OCI-M1 (cell line): ENCODE measurements around the gene PCDHGC4.

Experiments
- DNase-seq: peaks from one replicate; lab custom pipeline; 2025; lab: John Stamatoyannopoulos, UW

PCDHGC4 gene

DNA sequence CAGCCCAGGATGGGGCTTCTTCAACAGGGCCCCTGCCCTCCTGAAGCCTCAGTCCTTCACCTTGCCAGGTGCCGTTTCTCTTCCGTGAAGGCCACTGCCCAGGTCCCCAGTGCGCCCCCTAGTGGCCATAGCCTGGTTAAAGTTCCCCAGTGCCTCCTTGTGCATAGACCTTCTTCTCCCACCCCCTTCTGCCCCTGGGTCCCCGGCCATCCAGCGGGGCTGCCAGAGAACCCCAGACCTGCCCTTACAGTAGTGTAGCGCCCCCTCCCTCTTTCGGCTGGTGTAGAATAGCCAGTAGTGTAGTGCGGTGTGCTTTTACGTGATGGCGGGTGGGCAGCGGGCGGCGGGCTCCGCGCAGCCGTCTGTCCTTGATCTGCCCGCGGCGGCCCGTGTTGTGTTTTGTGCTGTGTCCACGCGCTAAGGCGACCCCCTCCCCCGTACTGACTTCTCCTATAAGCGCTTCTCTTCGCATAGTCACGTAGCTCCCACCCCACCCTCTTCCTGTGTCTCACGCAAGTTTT, 27.6 kb downstream of the PCDHGC4 start:
- peak; percentile 83 for DNase-seq

DNA sequence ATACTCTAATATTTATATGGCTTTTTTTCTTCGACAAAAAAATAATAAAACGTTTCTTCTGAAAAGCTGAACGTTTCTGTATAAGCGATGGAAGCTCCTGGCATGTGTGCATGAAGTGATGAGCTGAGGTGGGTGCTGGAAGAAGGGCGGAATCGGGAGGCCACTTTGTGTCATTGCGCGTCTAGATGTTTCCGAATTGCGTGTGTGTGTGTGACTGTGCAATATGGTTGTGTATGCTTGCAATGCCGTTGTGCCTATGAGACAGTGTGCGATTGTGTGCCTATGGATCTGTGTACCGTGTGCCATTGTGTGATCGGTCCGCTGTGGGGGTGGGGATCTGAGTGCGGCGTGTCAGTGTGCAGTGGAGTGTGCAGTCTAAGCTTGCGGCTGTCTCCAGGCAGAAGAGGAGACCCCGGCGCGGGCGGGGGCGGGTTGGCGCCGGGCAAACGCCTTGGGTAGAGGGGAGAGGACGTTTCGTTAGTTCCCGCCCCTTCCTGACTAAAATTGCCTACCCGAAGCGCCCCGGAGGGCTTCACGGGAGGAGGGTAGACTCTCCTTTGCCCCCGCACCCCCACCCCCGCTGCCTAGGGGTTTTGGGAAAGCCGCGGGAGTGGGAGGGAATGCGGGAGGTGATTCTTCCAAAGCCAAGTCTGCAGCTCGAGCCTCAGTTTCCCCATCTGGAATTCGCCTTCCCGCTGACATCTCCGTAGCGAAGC, 28.2 kb downstream of the PCDHGC4 start:
- DNase-seq, result no peak

DNA sequence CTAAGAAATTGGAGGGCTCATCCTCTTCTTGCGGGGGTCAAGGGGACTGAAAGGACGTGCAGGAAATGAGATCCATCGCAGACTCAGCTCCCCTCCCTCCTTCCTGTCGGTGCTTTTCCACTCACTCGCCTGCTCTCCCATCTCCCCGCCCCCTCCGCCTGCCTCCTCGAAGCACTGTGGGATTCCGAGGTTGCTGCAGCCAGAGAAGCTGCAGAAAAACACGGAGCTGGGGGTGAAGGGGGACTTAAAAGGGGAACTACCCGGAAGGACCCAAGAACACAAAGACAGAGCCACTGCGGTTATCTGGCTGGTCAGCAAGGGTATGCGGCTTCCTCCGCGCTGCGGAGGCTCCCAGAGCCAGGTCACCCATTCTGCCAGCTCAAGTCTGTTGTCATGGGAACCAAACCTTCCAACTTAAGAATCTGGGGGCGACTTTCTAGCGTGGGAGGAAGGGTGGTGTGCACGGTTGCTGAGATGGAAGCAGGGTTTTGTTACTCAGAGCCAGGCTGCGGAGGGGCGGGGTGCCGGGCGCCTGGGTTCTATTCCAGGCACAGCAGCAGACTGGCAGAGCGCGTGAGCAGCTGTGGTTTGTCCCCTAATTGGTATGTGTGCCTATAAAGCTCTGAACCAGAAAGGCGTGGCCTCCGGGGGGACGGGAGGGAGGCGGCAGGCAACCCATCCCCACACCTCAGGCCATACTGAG, 28.9 kb downstream of the PCDHGC4 start:
- no peak for DNase-seq

DNA sequence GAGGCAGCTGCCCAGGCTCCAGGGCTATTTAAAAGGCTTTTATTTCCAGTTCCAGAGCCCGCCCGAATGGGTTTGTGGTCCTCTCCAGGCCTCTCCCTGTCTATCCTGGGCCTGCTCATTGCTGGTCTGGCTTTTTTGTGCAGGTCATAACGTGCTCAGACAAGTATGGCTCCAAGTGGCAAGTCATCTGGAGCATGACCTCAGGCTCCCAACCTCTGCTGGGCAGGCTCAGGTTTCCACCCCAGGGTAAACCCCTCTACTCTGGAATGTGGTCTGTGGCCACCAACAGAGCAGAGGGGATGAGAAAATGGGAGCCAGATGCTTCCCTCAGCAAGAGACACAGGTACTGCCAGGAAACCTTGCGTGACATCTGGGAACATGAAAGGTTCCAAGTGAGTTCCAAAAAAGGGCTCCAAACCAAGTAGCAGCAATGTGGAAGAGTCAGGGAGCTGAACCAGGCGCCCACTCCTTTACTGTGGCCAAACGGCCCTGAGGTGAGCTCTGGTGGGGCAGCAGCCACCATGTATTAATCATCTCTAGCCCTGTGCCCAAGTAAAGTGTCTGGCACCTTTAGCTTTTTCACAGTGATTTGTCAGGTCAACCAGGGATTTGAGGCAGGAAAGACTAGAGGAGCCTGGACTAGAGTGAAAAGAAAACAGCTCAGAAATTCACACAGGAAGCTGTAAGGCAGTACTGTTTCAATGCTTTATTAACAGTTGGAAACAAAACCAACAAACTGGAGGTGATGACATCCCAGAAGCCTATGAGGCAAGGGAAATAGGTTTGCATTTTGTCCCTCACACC, 29.7 kb downstream of the PCDHGC4 start:
- DNase-seq, result no peak

DNA sequence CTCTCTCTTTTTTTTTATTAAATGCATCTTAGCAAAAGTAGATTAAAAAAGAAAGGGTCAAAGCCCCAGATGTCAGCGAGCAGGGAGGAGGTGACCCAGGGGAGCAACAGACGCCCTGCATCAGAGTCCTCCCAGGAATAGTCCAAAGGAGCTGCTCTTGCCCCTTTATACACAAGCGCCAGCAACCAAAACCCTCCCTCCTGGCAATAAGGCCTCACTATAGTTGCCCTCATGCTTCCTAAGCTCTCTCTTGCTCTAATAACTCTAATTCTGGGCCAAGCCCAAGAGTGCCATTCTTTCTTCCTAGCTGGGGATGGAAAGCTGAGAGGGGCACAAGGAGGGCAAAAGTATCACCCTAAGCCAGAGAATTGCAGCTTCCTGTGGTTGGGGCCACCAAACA, 30.3 kb downstream of the PCDHGC4 start:
- no peak for DNase-seq

DNA sequence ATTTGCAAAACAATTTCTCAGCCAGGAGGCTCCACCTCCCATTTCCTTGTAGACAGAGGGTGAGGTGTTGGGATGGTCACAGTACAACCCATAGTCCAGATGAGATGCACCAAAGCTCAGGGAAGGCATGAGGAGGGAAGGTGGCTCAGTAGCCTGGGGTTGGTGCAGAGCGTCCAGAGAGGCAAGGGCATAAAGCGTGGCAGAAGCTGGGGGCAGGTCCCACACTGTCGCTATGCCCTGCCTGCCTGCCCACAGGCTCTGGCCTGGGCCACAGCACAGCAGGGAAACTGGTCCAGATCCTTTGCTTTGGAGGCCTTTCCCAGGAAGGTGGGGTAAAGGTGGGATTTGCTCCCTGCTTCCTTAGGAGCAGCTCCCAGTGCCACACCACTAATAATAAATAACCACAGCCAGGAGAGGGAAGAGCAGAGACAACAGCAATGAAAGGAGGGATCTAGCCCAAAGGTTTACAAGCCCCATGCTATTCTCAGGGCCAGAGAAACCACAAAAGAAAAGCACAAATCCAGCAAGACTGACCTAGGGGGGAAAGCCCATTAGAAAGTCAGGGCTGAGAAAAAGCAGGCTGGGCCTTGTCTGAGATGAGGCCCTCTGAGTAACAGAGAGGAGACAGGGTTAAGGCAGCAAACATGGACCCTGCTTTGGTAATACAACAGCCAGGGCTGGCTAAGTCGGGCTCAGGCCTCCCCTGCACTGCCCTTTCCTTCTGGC, 31.3 kb downstream of the PCDHGC4 start:
- DNase-seq, result no peak

DNA sequence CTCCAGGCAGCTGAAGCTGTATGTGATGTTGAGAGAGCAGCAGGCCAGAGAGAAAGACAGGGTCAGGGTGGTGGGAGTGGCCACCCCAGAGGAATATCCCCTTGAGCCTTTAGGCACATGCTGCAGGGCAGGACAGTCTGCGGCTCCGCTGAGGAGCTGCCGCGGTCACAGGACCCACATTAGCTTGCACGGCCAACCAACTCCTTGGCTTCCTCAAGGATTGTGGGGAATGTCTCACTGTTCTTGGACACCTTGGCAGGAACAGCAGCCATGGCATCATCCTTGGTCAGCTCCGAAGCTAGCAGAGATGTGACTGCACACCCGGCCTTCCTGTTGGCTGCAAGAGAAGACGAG, 31.8 kb downstream of the PCDHGC4 start:
- no peak for DNase-seq

DNA sequence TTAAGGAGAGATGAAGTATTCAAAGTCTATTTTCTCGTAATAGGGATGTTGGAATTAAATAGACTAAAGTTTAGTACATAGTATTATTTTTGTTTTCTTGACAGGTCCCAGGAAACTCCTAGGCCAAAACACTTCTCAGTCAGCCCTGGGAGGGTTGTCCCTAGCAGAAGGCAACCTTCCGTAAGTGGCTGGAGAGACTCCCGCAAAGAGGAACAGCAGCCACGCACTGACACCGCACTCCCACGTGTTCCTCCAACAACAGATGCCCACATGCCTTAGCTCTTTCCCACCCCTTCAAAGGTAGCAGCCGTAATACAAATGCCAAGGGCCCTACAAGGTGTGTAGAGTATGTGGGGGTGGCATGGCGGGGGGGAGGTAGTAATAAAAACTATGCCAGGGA, 32.5 kb downstream of the PCDHGC4 start:
- DNase-seq, result no peak

DNA sequence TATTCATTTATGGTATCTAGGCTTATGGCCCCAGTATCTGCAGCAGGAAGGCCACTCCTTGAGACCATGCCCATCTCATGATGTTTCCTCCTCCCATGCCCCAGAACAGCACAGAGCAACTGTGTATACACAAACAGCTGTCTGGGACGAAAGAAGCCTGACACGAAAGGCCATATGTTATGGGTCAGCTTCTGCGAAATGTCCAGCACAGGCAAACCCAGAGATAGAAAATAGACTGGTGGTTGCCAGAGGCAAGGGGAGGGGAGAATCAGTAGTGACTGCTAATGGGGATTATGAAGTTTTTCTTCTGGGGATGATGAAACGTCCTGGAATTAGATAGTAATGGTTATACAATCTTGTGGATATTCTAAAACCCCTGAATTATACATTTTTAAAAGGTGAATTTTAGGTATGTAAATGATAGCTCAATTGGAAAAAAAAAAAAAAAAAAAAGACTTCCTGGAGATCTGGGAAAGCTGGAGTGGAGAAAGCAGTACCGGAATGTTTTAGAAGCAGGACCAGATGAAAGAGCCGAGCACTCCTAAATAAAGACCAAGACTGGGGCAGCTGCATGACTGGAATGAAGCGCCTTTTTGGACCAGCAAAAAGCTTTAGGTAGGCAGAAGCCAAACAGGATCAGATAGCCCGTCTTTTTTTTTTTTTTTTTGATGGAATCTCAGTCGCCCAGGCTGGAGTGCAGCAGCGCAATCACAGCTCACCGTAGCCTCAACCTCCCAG, 33.2 kb downstream of the PCDHGC4 start:
- DNase-seq, result no peak

DNA sequence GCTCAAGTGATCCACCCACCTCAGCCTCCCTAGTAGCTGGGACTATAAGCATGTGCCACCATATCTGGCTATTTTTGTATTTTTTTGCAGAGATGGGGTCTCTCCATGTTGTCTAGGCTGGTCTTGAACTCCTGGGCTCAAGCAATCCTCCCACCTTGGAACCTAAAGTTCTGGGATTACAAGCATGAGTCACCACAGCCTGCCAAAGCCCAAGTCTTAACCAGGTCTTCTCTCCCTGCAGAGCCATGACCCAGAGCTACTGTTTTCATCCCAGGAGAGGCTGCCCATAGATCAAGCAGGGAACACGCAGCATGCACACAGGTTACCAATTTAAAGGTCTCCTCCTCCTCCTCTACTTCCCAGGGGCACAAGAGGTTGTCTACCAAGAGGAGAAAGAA, 33.8 kb downstream of the PCDHGC4 start:
- DNase-seq, result no peak

DNA sequence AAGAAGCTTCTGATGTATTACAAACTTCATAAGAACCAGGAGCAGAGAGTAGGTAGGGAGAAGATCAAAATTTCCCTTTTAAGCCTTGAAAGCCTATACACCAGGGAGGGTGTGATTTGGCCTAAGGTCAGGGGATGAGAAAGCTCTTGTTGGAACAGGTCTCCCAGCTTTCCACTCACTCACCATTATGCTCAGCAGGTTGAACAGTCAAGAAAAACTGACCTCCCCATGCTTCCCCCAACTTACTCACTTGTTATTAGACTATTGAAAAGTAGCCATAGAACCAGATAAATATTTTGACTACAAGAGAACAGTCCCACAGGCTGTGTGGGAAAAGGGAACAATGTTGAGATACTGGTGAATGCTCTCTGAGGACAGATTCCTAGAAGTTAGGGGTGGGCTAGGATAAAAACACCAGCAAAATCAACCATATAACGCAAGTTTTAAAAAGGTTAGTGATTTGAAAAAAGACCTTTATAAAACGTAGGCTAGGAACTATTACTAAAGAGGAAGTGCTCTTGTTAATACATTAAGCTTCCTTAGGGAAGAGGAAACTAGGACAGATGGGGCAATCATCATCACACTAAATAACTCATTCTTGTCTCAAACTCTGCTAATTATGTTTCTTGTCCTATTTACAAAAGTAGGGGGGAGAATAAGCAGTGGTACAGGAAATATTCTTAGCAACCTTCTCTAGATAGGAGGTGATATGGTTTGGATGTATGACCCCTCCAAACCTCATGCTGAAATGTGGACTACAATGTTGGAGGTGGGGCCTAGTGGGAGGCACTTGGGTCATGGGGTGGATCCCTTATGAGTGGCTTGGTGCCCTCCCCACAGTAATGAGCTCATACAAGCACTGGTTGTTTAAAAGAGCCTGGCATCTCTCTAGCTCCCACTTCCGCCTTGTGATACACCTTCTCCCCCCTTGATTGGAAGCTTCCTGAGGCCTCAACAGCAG, 35.1 kb downstream of the PCDHGC4 start:
- no peak for DNase-seq

DNA sequence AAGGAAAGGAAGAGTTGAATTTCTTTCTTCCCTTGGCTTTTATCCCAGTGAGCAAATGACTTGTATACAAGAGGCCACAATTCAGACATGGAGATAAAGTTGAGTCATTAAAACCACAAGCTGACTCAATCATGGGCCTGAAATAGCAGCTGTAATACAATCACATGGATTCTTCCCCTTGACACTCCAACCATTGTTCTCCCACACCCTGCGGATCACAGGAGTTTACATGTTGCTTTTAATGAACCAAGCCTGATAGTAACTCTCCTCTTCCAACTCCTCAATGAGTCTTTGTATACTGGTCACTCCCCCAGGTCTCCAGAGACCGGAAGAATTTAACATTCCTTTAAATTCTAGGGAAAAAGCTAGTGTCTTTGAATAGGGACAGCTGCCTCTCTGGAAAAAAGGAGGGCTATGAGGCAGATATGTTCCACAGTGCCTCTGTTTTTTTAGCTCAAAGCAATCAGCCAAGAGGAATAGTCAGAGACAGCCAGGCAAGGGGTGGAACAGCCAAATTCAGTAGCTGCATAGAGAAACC, 36.5 kb downstream of the PCDHGC4 start:
- peak; percentile 90 for DNase-seq

DNA sequence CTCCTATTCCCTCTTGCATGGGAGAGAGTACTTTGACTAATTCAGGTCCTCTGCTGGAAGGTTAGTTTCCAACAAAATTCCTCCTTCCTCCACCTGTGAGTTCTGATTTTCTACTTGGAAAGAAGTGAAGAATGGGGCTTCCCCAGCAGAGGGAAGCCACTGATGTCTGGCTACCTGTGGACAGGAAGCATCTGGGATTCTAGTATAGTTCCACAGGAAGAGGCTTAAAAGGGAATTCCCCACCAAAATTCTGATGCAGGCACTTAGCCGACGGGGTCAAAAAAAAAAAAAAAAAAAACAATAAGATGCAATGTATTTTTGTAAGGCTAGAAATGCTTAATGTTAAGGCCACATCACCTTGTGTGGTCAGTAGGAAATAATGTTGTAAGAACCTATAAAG, 37.5 kb downstream of the PCDHGC4 start:
- no peak for DNase-seq

DNA sequence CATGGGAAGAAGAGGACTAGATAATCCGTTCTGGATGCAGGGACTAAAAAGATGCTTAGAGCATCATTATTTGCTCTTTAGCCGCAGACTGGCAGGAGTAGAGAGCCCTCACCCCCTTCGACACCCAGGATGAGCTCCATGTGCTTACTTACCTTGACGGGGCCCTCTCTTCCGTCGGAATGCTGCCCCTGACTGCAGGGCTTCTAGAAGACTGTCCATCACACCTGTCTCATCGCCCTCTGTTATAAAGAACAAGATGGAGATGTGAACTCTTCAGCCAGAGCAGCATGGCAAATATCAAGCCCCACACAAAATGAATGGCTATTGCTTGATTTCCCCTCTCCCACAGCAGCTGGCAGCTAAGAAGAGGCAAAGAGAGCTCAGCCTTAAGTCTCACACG, 39.2 kb downstream of the PCDHGC4 start:
- DNase-seq, result no peak

DNA sequence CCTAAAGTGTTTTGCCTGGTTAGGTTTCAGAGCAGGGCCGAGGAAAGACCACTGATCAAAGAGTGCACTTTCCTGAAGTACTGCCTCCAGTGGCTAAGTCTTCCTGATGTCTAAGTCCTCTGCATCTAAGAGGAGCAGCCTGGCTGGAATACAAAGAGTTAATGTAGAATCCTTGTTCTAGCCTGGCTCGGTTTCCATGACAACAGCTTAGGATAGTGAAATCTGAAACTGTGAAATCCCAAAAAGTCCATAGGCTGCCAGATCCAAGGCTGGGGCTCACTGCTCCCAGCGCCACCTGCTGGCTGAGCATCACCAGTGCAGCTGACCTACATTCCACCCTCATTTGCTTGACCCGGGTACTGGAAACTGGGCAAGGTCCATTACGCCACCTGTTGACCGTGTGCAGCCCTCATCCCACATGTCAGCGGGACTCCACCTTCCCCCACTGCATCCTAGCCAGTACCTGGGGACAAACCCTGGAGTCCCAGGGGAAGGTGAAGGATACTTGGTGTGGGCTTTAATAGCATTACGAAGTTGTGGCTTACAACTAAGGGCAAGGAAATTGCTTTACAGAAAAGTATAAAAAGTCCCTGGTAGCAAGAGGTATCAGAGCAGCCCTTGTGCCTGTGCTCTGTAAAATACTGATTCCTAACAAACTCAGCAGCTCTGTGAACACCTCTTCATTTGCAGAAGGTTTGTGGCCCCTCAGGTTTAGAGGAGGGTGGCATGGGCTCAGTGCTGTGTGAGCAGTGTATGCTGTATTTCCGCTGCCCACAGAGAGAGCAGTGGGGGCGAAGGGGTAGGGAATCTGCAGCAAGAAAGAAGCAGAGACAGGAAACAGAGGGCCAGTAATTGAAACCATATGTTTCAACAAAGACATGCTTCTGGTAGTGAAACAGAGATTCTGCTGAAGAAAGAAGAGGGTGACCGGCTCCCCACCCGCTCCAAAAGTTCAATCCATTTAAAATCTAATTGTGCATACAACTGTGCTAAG, 40.1 kb downstream of the PCDHGC4 start:
- peak; percentile 81 for DNase-seq

DNA sequence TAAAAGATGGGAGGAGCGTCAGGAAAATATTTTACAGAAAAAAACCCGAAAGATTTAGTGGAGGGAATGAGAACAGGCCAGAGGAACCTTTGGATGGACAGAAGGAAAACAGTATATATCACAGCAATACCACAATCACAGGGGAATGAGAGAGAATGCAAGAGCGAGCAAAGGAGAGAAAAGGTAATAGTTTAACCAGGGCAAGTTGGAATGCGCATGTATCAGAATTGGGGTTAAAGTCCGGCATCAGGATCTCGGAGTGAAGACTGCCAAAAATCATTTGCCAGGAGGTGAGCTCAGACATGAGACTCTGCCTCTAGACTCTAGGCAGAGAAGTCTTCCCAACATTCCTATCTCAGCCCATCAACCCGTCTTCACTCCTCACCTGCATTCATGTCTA, 40.8 kb downstream of the PCDHGC4 start:
- no peak for DNase-seq

DNA sequence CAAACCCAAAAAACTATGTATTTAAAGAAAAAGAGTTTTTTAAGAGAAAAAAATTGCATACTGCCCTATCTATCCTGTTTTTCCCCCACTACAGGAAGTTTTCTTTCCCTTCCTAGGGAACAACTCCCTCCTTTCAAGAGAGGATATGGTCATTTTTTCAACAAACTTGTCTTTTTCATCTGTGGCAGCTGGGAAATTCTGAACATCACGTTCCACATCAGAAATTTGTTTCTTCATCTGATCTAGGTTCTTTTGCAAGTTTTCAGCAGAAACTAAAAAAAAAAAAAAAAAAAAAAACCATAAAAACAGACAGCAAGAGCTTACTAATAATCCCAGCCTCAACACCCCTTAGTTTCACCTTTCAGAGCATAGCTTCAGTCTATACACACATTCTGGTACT, 42.6 kb downstream of the PCDHGC4 start:
- DNase-seq, result no peak

DNA sequence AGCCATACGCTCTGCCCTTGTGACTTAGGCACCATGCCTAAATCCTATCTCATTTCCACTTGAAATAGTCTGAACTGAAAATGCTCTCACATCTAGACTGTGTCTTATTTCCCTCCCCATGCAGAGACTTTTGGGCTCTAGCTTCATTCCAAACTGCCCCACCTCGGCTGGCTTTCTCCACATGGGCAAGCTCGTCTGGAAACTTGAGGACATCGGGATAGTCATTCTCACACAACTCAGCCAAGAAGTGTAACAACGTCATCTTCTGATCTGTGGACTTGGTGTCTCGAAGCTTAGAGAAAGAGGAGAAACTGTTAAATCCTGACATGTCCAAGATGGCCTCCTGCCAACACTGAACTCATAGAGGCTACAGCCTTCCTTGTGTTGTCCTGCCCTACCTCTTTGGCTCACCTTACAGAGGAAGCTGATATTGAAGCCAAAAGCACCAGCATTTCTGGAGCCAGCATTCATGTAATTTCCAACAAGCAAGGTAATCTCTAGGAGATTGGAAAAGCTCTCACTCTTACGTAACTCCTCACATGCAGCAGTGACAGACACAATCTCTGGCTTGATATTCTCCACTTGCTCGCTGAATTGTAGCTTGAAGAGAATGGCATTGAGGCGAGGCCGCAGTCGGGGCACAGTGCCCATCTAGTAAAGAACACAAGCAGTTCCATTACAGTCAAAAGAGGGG, 43.6 kb downstream of the PCDHGC4 start:
- DNase-seq, result no peak
